ENCODE data around the gene CYTH1.

DNA sequence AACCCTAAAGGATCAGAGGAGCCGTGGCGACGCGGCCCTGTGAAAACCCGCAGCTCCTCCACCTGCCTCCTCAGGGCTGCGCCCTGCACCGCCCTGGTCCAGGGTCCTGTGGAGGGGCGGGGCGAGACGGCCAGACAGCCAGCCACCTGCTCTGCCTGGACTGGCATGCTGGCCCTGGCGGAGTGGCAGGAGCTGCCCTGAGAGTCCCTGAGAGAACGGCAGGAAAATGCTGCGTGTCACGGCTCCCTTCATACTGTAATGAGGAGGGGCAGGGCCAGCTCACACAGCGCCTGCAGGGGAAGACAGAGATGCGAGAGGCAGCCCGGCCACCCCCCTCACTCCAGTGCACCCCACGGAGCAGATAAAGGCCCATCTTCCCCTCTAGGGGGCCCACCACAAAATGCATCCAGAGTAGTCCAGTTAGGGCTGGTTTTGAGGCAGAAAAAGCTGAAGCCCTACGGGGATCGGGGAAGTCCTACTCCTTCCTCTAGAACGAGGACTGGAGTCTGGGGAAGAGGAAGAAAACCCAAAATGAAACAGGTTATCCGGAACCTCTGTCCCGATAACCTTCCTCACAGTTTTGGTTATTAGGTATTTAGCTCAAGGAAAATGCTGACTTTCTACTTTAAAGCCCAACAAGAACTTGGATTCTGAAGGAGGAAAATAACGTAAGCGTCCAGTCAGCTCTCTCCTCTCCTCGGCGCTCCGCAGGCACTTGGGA lies 107.3 kb downstream of the CYTH1 start:
- TF ChIP-seq SUZ12 (IDR thresholded peaks at IDR 0.05; ENCODE audit: extremely low read depth, insufficient read depth, insufficient read length), result no peak
- no peak for TF ChIP-seq YY1 (IDR thresholded peaks at IDR 0.05; ENCODE audit: insufficient read depth, insufficient read length)
